Measurements from ENCODE around the gene CEP170B.
"Not testable (repeated sequence)": the region's sequence is repeated elsewhere in the genome, so short reads cannot be mapped to it uniquely, and the experiment has no call there.

CEP170B gene

GRCh38 chr14:104844306-104845032, 20.6 kb upstream of the CEP170B start:
- DNase-seq (ENCODE audit: low spot score) = no peak

- no peak for DNase-seq (ENCODE audit: low spot score)
These were observed 19.9 kb upstream of the CEP170B start for GRCh38 chr14:104845033-104845666.

GRCh38 chr14:104845834-104846441, 19.1 kb upstream of the CEP170B start:
- DNase-seq (ENCODE audit: low spot score) = no peak

- DNase-seq (ENCODE audit: low spot score) = no peak
These were observed 12.8 kb upstream of the CEP170B start for GRCh38 chr14:104852280-104852663.

GRCh38 chr14:104855532-104856090, 9.5 kb upstream of the CEP170B start:
- DNase-seq (ENCODE audit: low spot score) = no peak

- DNase-seq (ENCODE audit: low spot score) = no peak
These were observed 8.8 kb upstream of the CEP170B start for GRCh38 chr14:104856157-104856868.

- DNase-seq (ENCODE audit: low spot score) = no peak
These were observed 7.9 kb upstream of the CEP170B start for GRCh38 chr14:104856869-104857860.

GRCh38 chr14:104857931-104858330, 7.1 kb upstream of the CEP170B start:
- not testable (repeated sequence) for DNase-seq (ENCODE audit: low spot score)

- DNase-seq (ENCODE audit: low spot score) = no peak
These were observed 6.1 kb upstream of the CEP170B start for GRCh38 chr14:104858811-104859426.

- no peak for DNase-seq (ENCODE audit: low spot score)
These were observed 5.2 kb upstream of the CEP170B start for GRCh38 chr14:104859900-104860299.

- no peak for DNase-seq (ENCODE audit: low spot score)
These were observed 4.7 kb upstream of the CEP170B start for GRCh38 chr14:104860414-104860813.

GRCh38 chr14:104863131-104863862, 1.8 kb upstream of the CEP170B start:
- DNase-seq (ENCODE audit: low spot score) = no peak

- no peak for DNase-seq (ENCODE audit: low spot score)
These were observed 1.2 kb upstream of the CEP170B start for GRCh38 chr14:104863923-104864266.

GRCh38 chr14:104864267-104865080, 594 bp upstream of the CEP170B start:
- DNase-seq (ENCODE audit: low spot score) = no peak

GRCh38 chr14:104865631-104866441, 768 bp downstream of the CEP170B start:
- DNase-seq (ENCODE audit: low spot score) = no peak

GRCh38 chr14:104866451-104867370, 1.6 kb downstream of the CEP170B start:
- no peak for DNase-seq (ENCODE audit: low spot score)

- DNase-seq (ENCODE audit: low spot score) = no peak
These were observed 2.4 kb downstream of the CEP170B start for GRCh38 chr14:104867371-104868059.
